HL-60 (cell line): Measurements from ENCODE around the gene DGUOK.

Experiments
- DNase-seq, 2 experiments: peaks; one replicate each; pipeline ENCODE4 v3.0.0-alpha.2; 2010 to 2020; ENCODE audit warnings: low read depth in 1 of 2, low spot score in 1 of 2
- H3K27ac ChIP-seq: fragments of 250-450 bp; sonication (Bioruptor Pico); replicated peaks from 2 replicates; pipeline ENCODE4 v1.5.1; 2020; ENCODE audit warnings: mild to moderate bottlenecking, moderate library complexity
- H3K27me3 ChIP-seq: fragments of 250-450 bp; sonication (Bioruptor Pico); 2 replicates; pipeline ENCODE4 v1.5.1; 2021; ENCODE audit warnings: mild to moderate bottlenecking, moderate library complexity; ENCODE audit not compliant: insufficient read depth, poor library complexity, severe bottlenecking
- H3K4me3 ChIP-seq: replicated peaks from 2 replicates; pipeline ENCODE4 v1.5.1; 2011; ENCODE audit warnings: mild to moderate bottlenecking, control low read depth, low read length; ENCODE audit not compliant: insufficient read depth
- CTCF ChIP-seq: IDR thresholded peaks from one replicate; pipeline ENCODE4 v1.5.1; 2011; ENCODE audit warnings: low read length, control low read depth, inconsistent platforms; ENCODE audit not compliant: insufficient read depth
- GABPA ChIP-seq: IDR thresholded peaks from 2 replicates; pipeline ENCODE4 v1.6.1; 2012; ENCODE audit warnings: low read depth
- POLR2AphosphoS5 ChIP-seq: IDR thresholded peaks from 2 replicates; pipeline ENCODE4 v1.6.1; 2012; ENCODE audit warnings: low read depth
- REST ChIP-seq: IDR thresholded peaks from 2 replicates; pipeline ENCODE4 v1.6.1; 2012; ENCODE audit warnings: low read depth; ENCODE audit not compliant: insufficient replicate concordance
- SPI1 ChIP-seq: IDR thresholded peaks from 2 replicates; pipeline ENCODE4 v1.6.1; 2012; ENCODE audit warnings: low read depth, mild to moderate bottlenecking, borderline replicate concordance

Gene DGUOK

GRCh38 chr2:73977466-73977865 lies 50.8 kb downstream of the DGUOK start:
- Histone ChIP-seq H3K27me3 (no peaks in the 10 kb centered on the region), H3K4me3 (no peak overlapping the region), H3K27ac (no peak overlapping the region)
- TF ChIP-seq POLR2AphosphoS5 (no peak), SPI1 (no peak), REST (no peak), GABPA (no peak), CTCF (no peak)
- DNase-seq, result no peak

GRCh38 chr2:73979021-73979420 lies 52.3 kb downstream of the DGUOK start:
- Histone ChIP-seq H3K4me3 (no peak overlapping the region), H3K27ac (no peak overlapping the region), H3K27me3 (no peaks in the 10 kb centered on the region)
- TF ChIP-seq SPI1 (no peak), POLR2AphosphoS5 (no peak), REST (no peak), GABPA (no peak), CTCF (no peak)
- DNase-seq, result no peak

GRCh38 chr2:73979686-73980085 lies 53.0 kb downstream of the DGUOK start:
- H3K27me3 ChIP-seq, result no peaks in the 10 kb centered on the region
- no peak for TF ChIP-seq CTCF
- H3K27ac ChIP-seq, result no peak overlapping the region
- no peak overlapping the region for H3K4me3 ChIP-seq
- DNase-seq, result no peak

GRCh38 chr2:73980566-73980965 lies 53.9 kb downstream of the DGUOK start:
- TF ChIP-seq GABPA, result no peak
- no peak for TF ChIP-seq CTCF
- no peak for TF ChIP-seq REST
- H3K27me3 ChIP-seq, result no peaks in the 10 kb centered on the region
- no peak for DNase-seq
- H3K27ac ChIP-seq, result no peak overlapping the region
- no peak overlapping the region for H3K4me3 ChIP-seq
